HFFc6 (cell line): Measurements from ENCODE around the gene LRIT2. TPM values are rescaled to one million over a fixed set of nuclear protein-coding genes. Genes with fewer than 3 reads are reported as not detected.

Experiments
- DNase-seq: peaks from one replicate; pipeline ENCODE4 v3.0.0-alpha.2; 2018
- H3K27ac Mint-ChIP-seq: 2 replicates; pipeline ENCODE4 v1.8.0; 2020; ENCODE audit warnings: mild to moderate bottlenecking, mixed read lengths
- H3K27me3 Mint-ChIP-seq: 2 replicates; pipeline ENCODE4 v1.8.0; 2021; ENCODE audit warnings: mild to moderate bottlenecking, moderate library complexity, mixed read lengths; ENCODE audit not compliant: insufficient read depth
- H3K36me3 Mint-ChIP-seq: 2 replicates; pipeline ENCODE4 v1.8.0; 2021; ENCODE audit warnings: low read depth, mixed read lengths
- H3K4me1 Mint-ChIP-seq: 2 replicates; pipeline ENCODE4 v1.8.0; 2020; ENCODE audit warnings: low read depth, mixed read lengths
- H3K4me3 Mint-ChIP-seq: 2 replicates; pipeline ENCODE4 v1.8.0; 2020; ENCODE audit warnings: mild to moderate bottlenecking, moderate library complexity, mixed read lengths
- H3K9me3 Mint-ChIP-seq: 2 replicates; pipeline ENCODE4 v1.8.0; 2020; ENCODE audit warnings: mild to moderate bottlenecking, mixed read lengths
- CTCF ChIP-seq: fragments of 200-600 bp; sonication (generic); IDR thresholded peaks from 2 replicates; pipeline ENCODE4 v1.5.0; 2021; ENCODE audit warnings: antibody characterized with exemption, mild to moderate bottlenecking
- total RNA-seq, 6 experiments: library from RNA; stranded (reverse); fragmentation: NEBNext Ultra II Directional; extraction: Animal tissue kit (Norgen Biotek cat#: 25700); gene quantifications; 2 replicates in 1 of 6; 3 replicates in 5 of 6; pipeline ENCODE4 v1.2.3, GENCODE V29; 2021

LRIT2 gene
- total RNA-seq, 6 experiments from 2014 or later = not detected

GRCh38 chr10:84179059-84179710 lies 46.2 kb downstream of the LRIT2 start:
- Mint-ChIP-seq H3K4me1 (no peaks in the 10 kb centered on the region), H3K9me3 (no peaks in the 10 kb centered on the region), H3K36me3 (no peaks in the 10 kb centered on the region), H3K27ac (no peak overlapping the region), H3K4me3 (no peak overlapping the region), H3K27me3 (no peaks in the 10 kb centered on the region; the same call in 1 of the 2 replicates)
- DNase-seq = peak; percentile 36
- no peak for TF ChIP-seq CTCF

DNA sequence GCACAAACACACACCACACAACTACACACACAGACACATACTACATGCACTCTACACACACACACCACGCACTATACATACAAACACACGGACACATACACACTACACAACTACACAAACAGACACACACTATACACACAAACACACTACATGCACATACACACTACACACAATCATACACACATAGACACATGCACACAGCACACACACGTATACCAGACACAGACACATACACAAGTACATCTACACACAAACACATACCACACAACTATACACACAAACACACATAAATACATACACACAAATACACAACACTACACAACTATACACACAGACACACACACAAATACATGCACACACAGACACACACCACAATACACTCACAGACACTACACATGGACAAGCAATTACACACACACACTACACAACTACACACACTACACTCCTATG lies 47.2 kb downstream of the LRIT2 start:
- H3K36me3 Mint-ChIP-seq = no peaks in the 10 kb centered on the region
- no peaks in the 10 kb centered on the region; the same call in 1 of the 2 replicates for H3K27me3 Mint-ChIP-seq
- no peaks in the 10 kb centered on the region for H3K4me1 Mint-ChIP-seq
- no peak for DNase-seq
- H3K4me3 Mint-ChIP-seq = no peak overlapping the region
- TF ChIP-seq CTCF = no peak
- H3K27ac Mint-ChIP-seq = no peak overlapping the region
- H3K9me3 Mint-ChIP-seq = no peaks in the 10 kb centered on the region

- Mint-ChIP-seq H3K36me3 (no peaks in the 10 kb centered on the region), H3K4me3 (no peak overlapping the region), H3K4me1 (no peaks in the 10 kb centered on the region), H3K9me3 (no peaks in the 10 kb centered on the region), H3K27ac (no peak overlapping the region), H3K27me3 (no peaks in the 10 kb centered on the region; the same call in none of the 2 replicates)
- no peak for TF ChIP-seq CTCF
- no peak for DNase-seq
Observed at GRCh38 chr10:84177541-84178141, 47.7 kb downstream of the LRIT2 start.

- Mint-ChIP-seq H3K36me3 (no peaks in the 10 kb centered on the region), H3K9me3 (no peaks in the 10 kb centered on the region), H3K27ac (no peak overlapping the region), H3K27me3 (peaks cover 2% of the 10 kb centered on the region), H3K4me1 (no peaks in the 10 kb centered on the region), H3K4me3 (no peak overlapping the region)
- no peak for DNase-seq
- TF ChIP-seq CTCF = no peak
Observed at GRCh38 chr10:84176836-84177474, 48.4 kb downstream of the LRIT2 start.

- Mint-ChIP-seq H3K36me3 (no peaks in the 10 kb centered on the region), H3K4me3 (no peak overlapping the region), H3K27ac (no peak overlapping the region), H3K9me3 (no peaks in the 10 kb centered on the region), H3K4me1 (no peaks in the 10 kb centered on the region), H3K27me3 (peaks cover 2% of the 10 kb centered on the region)
- no peak for TF ChIP-seq CTCF
- no peak for DNase-seq
Observed at GRCh38 chr10:84176351-84176750, 49.0 kb downstream of the LRIT2 start.
